Measurements from ENCODE around the gene RELN.

- TF ChIP-seq POLR2AphosphoS5 (IDR thresholded peaks at IDR 0.05) (no peak), CTCF (IDR thresholded peaks at IDR 0.05) (no peak), POLR2A (IDR thresholded peaks at IDR 0.05) (no peak), EP300 (IDR thresholded peaks at IDR 0.05) (no peak)
These were observed 260.4 kb downstream of the RELN start for GRCh38 chr7:103729026-103729425.
